Occipital lobe (tissue), 2 donors: Measurements from ENCODE around the gene BATF3. TPM values are rescaled to one million over a fixed set of nuclear protein-coding genes. Genes with fewer than 3 reads are reported as not detected.
A peak's percentile ranks its signal among the peaks of the same experiment; 100 is the strongest.

Experiments
- DNase-seq: peaks from one replicate; lab custom pipeline; 2025; lab: John Stamatoyannopoulos, UW
- total RNA-seq: library from RNA; depleted of rRNA; stranded (reverse); fragments of >200 nt; gene quantifications from one replicate; pipeline ENCODE4 v1.2.3, GENCODE V29; 2014

Gene BATF3
- total RNA-seq, 1 donor from 2014 or later, result 8.0 TPM

- DNase-seq, result no peak
These were observed 15.0 kb downstream of the BATF3 start for GRCh38 chr1:212684521-212685090.

- DNase-seq, result no peak
These were observed 15.6 kb downstream of the BATF3 start for GRCh38 chr1:212684076-212684475.

GRCh38 chr1:212683357-212683722 lies 16.3 kb downstream of the BATF3 start:
- DNase-seq, result no peak

- DNase-seq, result no peak
These were observed 18.8 kb downstream of the BATF3 start for GRCh38 chr1:212680680-212681389.

- no peak for DNase-seq
These were observed 20.9 kb downstream of the BATF3 start for GRCh38 chr1:212678456-212679410.

- no peak for DNase-seq
These were observed 22.1 kb downstream of the BATF3 start for GRCh38 chr1:212677573-212677972.

- no peak for DNase-seq
These were observed 22.5 kb downstream of the BATF3 start for GRCh38 chr1:212677136-212677535.

- DNase-seq, result no peak
These were observed 24.0 kb downstream of the BATF3 start for GRCh38 chr1:212675675-212676074.

- DNase-seq, result no peak
These were observed 24.8 kb downstream of the BATF3 start for GRCh38 chr1:212674872-212675271.

GRCh38 chr1:212671342-212672031 lies 28.2 kb downstream of the BATF3 start:
- peak; percentile 67 for DNase-seq

GRCh38 chr1:212670882-212671281 lies 28.8 kb downstream of the BATF3 start:
- no peak for DNase-seq

GRCh38 chr1:212670301-212670700 lies 29.3 kb downstream of the BATF3 start:
- no peak for DNase-seq

GRCh38 chr1:212669600-212669999 lies 30.0 kb downstream of the BATF3 start:
- DNase-seq, result no peak

- no peak for DNase-seq
These were observed 30.5 kb downstream of the BATF3 start for GRCh38 chr1:212669102-212669501.

GRCh38 chr1:212668477-212668876 lies 31.2 kb downstream of the BATF3 start:
- no peak for DNase-seq

GRCh38 chr1:212667223-212668139 lies 32.2 kb downstream of the BATF3 start:
- DNase-seq, result peak; percentile 10

GRCh38 chr1:212666116-212666775 lies 33.4 kb downstream of the BATF3 start:
- DNase-seq, result no peak

- peak; percentile 66 for DNase-seq
These were observed 34.2 kb downstream of the BATF3 start for GRCh38 chr1:212665241-212666115.
